Activated T-cell treated with anti-CD3 and anti-CD28 coated beads, Interleukin-2, amount 50 U/mL, for 4 hours (primary cell): Measurements from ENCODE around the gene CPLANE2. TPM values are rescaled to one million over a fixed set of nuclear protein-coding genes. Genes with fewer than 3 reads are reported as not detected.

Experiments used
- ATAC-seq, 2 donors: fragments of 200-7000 bp; cut with Tn5 transposase; one replicate each; pipeline ENCODE4 v1.10.0; 2021
- DNase-seq: peaks from one replicate; pipeline ENCODE4 v3.0.0-alpha.2; 2020
- H3K27me3 Mint-ChIP-seq: one replicate; pipeline ENCODE4 v1.8.0; 2021; ENCODE audit warnings: low read depth, mixed read lengths
- H3K36me3 Mint-ChIP-seq: one replicate; pipeline ENCODE4 v1.8.0; 2022; ENCODE audit warnings: mixed read lengths; ENCODE audit not compliant: insufficient read depth
- H3K4me1 Mint-ChIP-seq: one replicate; pipeline ENCODE4 v1.8.0; 2021; ENCODE audit warnings: low read depth, mixed read lengths
- H3K4me3 Mint-ChIP-seq: one replicate; pipeline ENCODE4 v1.8.0; 2021; ENCODE audit warnings: mild to moderate bottlenecking, moderate library complexity, mixed read lengths
- H3K9me3 Mint-ChIP-seq: one replicate; pipeline ENCODE4 v1.8.0; 2021; ENCODE audit warnings: mixed read lengths
- total RNA-seq, 3 donors: library from RNA; stranded (reverse); gene quantifications; one replicate each; pipeline ENCODE4 v1.2.1, GENCODE V29; 2021

Gene CPLANE2
- total RNA-seq, 3 donors from 2014 or later = 5.0 to 7.1 (median 6.5) TPM

- H3K4me3 Mint-ChIP-seq = no peak within 1 kb of the TSS
- DNase-seq = no peak
- H3K4me1 Mint-ChIP-seq = peaks cover 15% of the 10 kb centered on the region
- H3K9me3 Mint-ChIP-seq = no peaks in the 10 kb centered on the region
- no peaks in the 10 kb centered on the region for H3K27me3 Mint-ChIP-seq
- no peak for ATAC-seq
- H3K36me3 Mint-ChIP-seq = no peaks in the 10 kb centered on the region
These were observed 24.6 kb downstream of the CPLANE2 start, which contains the start of gene ARHGEF19 for GRCh38 chr1:16212251-16212961. Gene ARHGEF19, minus strand, starts transcription at chr1:16212652. Its CDS starts 3,598 bp downstream, at chr1:16209054.

GRCh38 chr1:16211824-16212223 lies 25.2 kb downstream of the CPLANE2 start:
- Mint-ChIP-seq H3K27me3 (no peaks in the 10 kb centered on the region), H3K36me3 (no peaks in the 10 kb centered on the region), H3K4me3 (no peak overlapping the region), H3K9me3 (no peaks in the 10 kb centered on the region), H3K4me1 (peaks cover 14% of the 10 kb centered on the region)
- ATAC-seq = no peak
- DNase-seq = no peak

- no peaks in the 10 kb centered on the region for H3K9me3 Mint-ChIP-seq
- ATAC-seq = no peak
- no peaks in the 10 kb centered on the region for H3K36me3 Mint-ChIP-seq
These were observed 26.4 kb downstream of the CPLANE2 start for GRCh38 chr1:16210581-16210980.

GRCh38 chr1:16209847-16210407 lies 27.1 kb downstream of the CPLANE2 start:
- DNase-seq = no peak
- Mint-ChIP-seq H3K36me3 (no peaks in the 10 kb centered on the region), H3K27me3 (no peaks in the 10 kb centered on the region), H3K4me3 (no peak overlapping the region), H3K4me1 (peaks cover 7% of the 10 kb centered on the region), H3K9me3 (no peaks in the 10 kb centered on the region)
- no peak for ATAC-seq

More at GRCh38 chr1:16210581-16210980, 26.4 kb downstream of the CPLANE2 start:
- Mint-ChIP-seq H3K4me1 (peaks cover 7% of the 10 kb centered on the region), H3K4me3 (no peak overlapping the region), H3K27me3 (no peaks in the 10 kb centered on the region)
- DNase-seq = no peak

GRCh38 chr1:16209132-16209846 lies 27.7 kb downstream of the CPLANE2 start:
- no peaks in the 10 kb centered on the region for H3K9me3 Mint-ChIP-seq
- DNase-seq = no peak
- H3K36me3 Mint-ChIP-seq = no peaks in the 10 kb centered on the region
- H3K4me1 Mint-ChIP-seq = peaks cover 11% of the 10 kb centered on the region
- no peak for ATAC-seq
- no peak overlapping the region for H3K4me3 Mint-ChIP-seq
- no peaks in the 10 kb centered on the region for H3K27me3 Mint-ChIP-seq

- H3K9me3 Mint-ChIP-seq = no peaks in the 10 kb centered on the region
- H3K4me1 Mint-ChIP-seq = peaks cover 11% of the 10 kb centered on the region
- H3K4me3 Mint-ChIP-seq = peak overlapping the region; percentile 4
- H3K36me3 Mint-ChIP-seq = peaks cover 4% of the 10 kb centered on the region
- ATAC-seq (no peak), DNase-seq (no peak)
- no peaks in the 10 kb centered on the region for H3K27me3 Mint-ChIP-seq
These were observed 28.6 kb downstream of the CPLANE2 start for GRCh38 chr1:16208270-16208987.

- Mint-ChIP-seq H3K4me1 (peaks cover 11% of the 10 kb centered on the region), H3K9me3 (no peaks in the 10 kb centered on the region), H3K36me3 (peaks cover 9% of the 10 kb centered on the region), H3K27me3 (no peaks in the 10 kb centered on the region), H3K4me3 (peak overlapping the region; percentile 84)
- DNase-seq (no peak), ATAC-seq (no peak)
These were observed 29.4 kb downstream of the CPLANE2 start for GRCh38 chr1:16207318-16208269.

- H3K27me3 Mint-ChIP-seq = no peaks in the 10 kb centered on the region
- peaks cover 9% of the 10 kb centered on the region for H3K36me3 Mint-ChIP-seq
- ATAC-seq (peak; percentile 94 to 95), DNase-seq (peak; percentile 91)
- H3K4me3 Mint-ChIP-seq = peak overlapping the region; percentile 84
- H3K4me1 Mint-ChIP-seq = peaks cover 11% of the 10 kb centered on the region
- no peaks in the 10 kb centered on the region for H3K9me3 Mint-ChIP-seq
These were observed 30.3 kb downstream of the CPLANE2 start for GRCh38 chr1:16206547-16207317.

GRCh38 chr1:16205891-16206546 lies 31.0 kb downstream of the CPLANE2 start:
- Mint-ChIP-seq H3K9me3 (no peaks in the 10 kb centered on the region), H3K4me1 (peaks cover 11% of the 10 kb centered on the region), H3K36me3 (peaks cover 9% of the 10 kb centered on the region), H3K4me3 (peak overlapping the region; percentile 84), H3K27me3 (no peaks in the 10 kb centered on the region)
- DNase-seq = no peak
- ATAC-seq = peak in 1 of 2 donors; percentile 3

- Mint-ChIP-seq H3K36me3 (peaks cover 9% of the 10 kb centered on the region), H3K4me1 (peaks cover 11% of the 10 kb centered on the region), H3K27me3 (no peaks in the 10 kb centered on the region), H3K4me3 (peak overlapping the region; percentile 45), H3K9me3 (no peaks in the 10 kb centered on the region)
- no peak for DNase-seq
- ATAC-seq = no peak
These were observed 31.7 kb downstream of the CPLANE2 start for GRCh38 chr1:16205334-16205671.

GRCh38 chr1:16204634-16205333 lies 32.2 kb downstream of the CPLANE2 start:
- H3K4me1 Mint-ChIP-seq = peaks cover 11% of the 10 kb centered on the region
- DNase-seq = peak; percentile 24
- H3K4me3 Mint-ChIP-seq = no peak overlapping the region
- H3K9me3 Mint-ChIP-seq = no peaks in the 10 kb centered on the region
- peaks cover 9% of the 10 kb centered on the region for H3K36me3 Mint-ChIP-seq
- no peak for ATAC-seq
- no peaks in the 10 kb centered on the region for H3K27me3 Mint-ChIP-seq

- ATAC-seq = no peak
- H3K9me3 Mint-ChIP-seq = no peaks in the 10 kb centered on the region
- H3K4me1 Mint-ChIP-seq = peaks cover 11% of the 10 kb centered on the region
- DNase-seq = no peak
- H3K4me3 Mint-ChIP-seq = no peak overlapping the region
- H3K36me3 Mint-ChIP-seq = peaks cover 9% of the 10 kb centered on the region
- H3K27me3 Mint-ChIP-seq = no peaks in the 10 kb centered on the region
These were observed 32.8 kb downstream of the CPLANE2 start for GRCh38 chr1:16204216-16204615.
